ENCODE results near the gene ATG9B. TPM values are rescaled to one million over a fixed set of nuclear protein-coding genes. Genes with fewer than 3 reads are reported as not detected.

The ATG9B gene
- total and polyA plus RNA-seq, 2 of the 13 experiments (the other 11 are each of a cell fraction or from before 2014, with no cell fraction given): 0.24 TPM; not detected in 1

DNA sequence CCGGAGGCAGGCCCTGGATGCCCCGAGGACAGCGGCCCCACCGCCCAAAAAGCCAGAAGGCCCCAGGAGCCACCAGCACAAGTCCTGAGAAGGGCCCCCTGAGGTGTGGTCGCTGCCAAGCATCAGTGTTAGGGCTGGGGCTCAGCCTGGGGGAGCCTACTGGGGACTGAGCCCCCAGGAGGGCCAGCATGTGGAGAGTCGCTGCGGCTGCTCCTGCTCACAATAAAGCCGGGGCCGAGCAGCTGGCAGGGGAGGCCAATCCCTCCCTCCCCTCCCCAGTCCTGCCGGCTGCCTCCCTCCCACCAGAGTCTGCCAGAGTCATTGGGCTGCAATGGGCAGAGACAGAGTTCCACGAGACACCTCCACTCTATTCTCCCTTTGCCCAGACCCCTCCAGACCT, 21.0 kb upstream of the ATG9B start:
- ATAC-seq (no peak), FAIRE-seq (no peak), DNase-seq (ENCODE audit: low spot score) (no peak)
- in situ Hi-C loops (cut with HindIII; ENCODE audit: extremely low pct_ligation_motif_present, low pct_unique_long_range_greater_than_20kb): no loop called here
- Histone ChIP-seq H3K9me3 (ENCODE audit: low read length) (no peaks in the 10 kb centered on the region), H3K4me2 (ENCODE audit: low read depth, low read length) (no peak overlapping the region), H3K27me3 (ENCODE audit: control insufficient read depth in 1 of 2, insufficient read depth in 2 of 2, low read length in 2 of 2) (peaks cover 1 to 8% of the 10 kb centered on the region in 2 experiments; a peak in 3 of 5 replicates), H3K4me1 (ENCODE audit: insufficient read depth, low read length) (no peaks in the 10 kb centered on the region), H2AFZ (ENCODE audit: low read length) (no peak overlapping the region), H3K79me2 (ENCODE audit: insufficient read depth, low read length) (no peaks in the 10 kb centered on the region), H3K36me3 (replicated peaks in 1 of 2; ENCODE audit: control insufficient read depth in 1 of 2, insufficient read depth in 2 of 2, low read length in 2 of 2) (no peaks in the 10 kb centered on the region), H3K4me3 (replicated peaks in 1 of 3; ENCODE audit: insufficient read depth in 1 of 3, low read depth in 2 of 3, low read length in 3 of 3) (no peak overlapping the region), H4K20me1 (ENCODE audit: insufficient read depth, low read length) (no peaks in the 10 kb centered on the region), H3K27ac (ENCODE audit: extremely low read length, insufficient read depth, low read length) (no peak overlapping the region), H3K9ac (ENCODE audit: insufficient read depth, low read depth, low read length) (no peak overlapping the region)
- intact Hi-C loops (cut with micrococcal nuclease; ENCODE audit: unreplicated experiment): no loop called here
- TF ChIP-seq KAT2B (IDR thresholded peaks at IDR 0.05; ENCODE audit: borderline replicate concordance, low read depth, low read length) (no peak), TBP (CRISPR knock-in tag; IDR thresholded peaks at IDR 0.05) (no peak), ONECUT2 (CRISPR knock-in tag; IDR thresholded peaks at IDR 0.05) (no peak), ZNF577 (CRISPR knock-in tag; IDR thresholded peaks at IDR 0.05; ENCODE audit: borderline replicate concordance, low read depth) (no peak), CHCHD3 (CRISPR knock-in tag; IDR thresholded peaks at IDR 0.05) (no peak), ZNF282 (IDR thresholded peaks at IDR 0.05; ENCODE audit: partially characterized antibody) (no peak), CEBPG (CRISPR knock-in tag; IDR thresholded peaks at IDR 0.05) (no peak), ATF7-NPFF (CRISPR knock-in tag; IDR thresholded peaks at IDR 0.05; ENCODE audit: low read depth) (no peak), PHF5A (CRISPR knock-in tag; IDR thresholded peaks at IDR 0.05; ENCODE audit: low read depth, unreplicated experiment) (no peak), SRY (CRISPR knock-in tag; IDR thresholded peaks at IDR 0.05) (no peak), NFE2L1 (CRISPR knock-in tag; IDR thresholded peaks at IDR 0.05; ENCODE audit: borderline replicate concordance) (no peak)
- TF ChIP-seq, protein P1, sequence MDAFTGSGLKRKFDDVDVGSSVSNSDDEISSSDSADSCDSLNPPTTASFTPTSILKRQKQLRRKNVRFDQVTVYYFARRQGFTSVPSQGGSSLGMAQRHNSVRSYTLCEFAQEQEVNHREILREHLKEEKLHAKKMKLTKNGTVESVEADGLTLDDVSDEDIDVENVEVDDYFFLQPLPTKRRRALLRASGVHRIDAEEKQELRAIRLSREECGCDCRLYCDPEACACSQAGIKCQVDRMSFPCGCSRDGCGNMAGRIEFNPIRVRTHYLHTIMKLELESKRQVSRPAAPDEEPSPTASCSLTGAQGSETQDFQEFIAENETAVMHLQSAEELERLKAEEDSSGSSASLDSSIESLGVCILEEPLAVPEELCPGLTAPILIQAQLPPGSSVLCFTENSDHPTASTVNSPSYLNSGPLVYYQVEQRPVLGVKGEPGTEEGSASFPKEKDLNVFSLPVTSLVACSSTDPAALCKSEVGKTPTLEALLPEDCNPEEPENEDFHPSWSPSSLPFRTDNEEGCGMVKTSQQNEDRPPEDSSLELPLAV (CRISPR knock-in tag; conservative IDR thresholded peaks at IDR 0.05; ENCODE audit: low read depth): no peak
- TF ChIP-seq, protein P2, sequence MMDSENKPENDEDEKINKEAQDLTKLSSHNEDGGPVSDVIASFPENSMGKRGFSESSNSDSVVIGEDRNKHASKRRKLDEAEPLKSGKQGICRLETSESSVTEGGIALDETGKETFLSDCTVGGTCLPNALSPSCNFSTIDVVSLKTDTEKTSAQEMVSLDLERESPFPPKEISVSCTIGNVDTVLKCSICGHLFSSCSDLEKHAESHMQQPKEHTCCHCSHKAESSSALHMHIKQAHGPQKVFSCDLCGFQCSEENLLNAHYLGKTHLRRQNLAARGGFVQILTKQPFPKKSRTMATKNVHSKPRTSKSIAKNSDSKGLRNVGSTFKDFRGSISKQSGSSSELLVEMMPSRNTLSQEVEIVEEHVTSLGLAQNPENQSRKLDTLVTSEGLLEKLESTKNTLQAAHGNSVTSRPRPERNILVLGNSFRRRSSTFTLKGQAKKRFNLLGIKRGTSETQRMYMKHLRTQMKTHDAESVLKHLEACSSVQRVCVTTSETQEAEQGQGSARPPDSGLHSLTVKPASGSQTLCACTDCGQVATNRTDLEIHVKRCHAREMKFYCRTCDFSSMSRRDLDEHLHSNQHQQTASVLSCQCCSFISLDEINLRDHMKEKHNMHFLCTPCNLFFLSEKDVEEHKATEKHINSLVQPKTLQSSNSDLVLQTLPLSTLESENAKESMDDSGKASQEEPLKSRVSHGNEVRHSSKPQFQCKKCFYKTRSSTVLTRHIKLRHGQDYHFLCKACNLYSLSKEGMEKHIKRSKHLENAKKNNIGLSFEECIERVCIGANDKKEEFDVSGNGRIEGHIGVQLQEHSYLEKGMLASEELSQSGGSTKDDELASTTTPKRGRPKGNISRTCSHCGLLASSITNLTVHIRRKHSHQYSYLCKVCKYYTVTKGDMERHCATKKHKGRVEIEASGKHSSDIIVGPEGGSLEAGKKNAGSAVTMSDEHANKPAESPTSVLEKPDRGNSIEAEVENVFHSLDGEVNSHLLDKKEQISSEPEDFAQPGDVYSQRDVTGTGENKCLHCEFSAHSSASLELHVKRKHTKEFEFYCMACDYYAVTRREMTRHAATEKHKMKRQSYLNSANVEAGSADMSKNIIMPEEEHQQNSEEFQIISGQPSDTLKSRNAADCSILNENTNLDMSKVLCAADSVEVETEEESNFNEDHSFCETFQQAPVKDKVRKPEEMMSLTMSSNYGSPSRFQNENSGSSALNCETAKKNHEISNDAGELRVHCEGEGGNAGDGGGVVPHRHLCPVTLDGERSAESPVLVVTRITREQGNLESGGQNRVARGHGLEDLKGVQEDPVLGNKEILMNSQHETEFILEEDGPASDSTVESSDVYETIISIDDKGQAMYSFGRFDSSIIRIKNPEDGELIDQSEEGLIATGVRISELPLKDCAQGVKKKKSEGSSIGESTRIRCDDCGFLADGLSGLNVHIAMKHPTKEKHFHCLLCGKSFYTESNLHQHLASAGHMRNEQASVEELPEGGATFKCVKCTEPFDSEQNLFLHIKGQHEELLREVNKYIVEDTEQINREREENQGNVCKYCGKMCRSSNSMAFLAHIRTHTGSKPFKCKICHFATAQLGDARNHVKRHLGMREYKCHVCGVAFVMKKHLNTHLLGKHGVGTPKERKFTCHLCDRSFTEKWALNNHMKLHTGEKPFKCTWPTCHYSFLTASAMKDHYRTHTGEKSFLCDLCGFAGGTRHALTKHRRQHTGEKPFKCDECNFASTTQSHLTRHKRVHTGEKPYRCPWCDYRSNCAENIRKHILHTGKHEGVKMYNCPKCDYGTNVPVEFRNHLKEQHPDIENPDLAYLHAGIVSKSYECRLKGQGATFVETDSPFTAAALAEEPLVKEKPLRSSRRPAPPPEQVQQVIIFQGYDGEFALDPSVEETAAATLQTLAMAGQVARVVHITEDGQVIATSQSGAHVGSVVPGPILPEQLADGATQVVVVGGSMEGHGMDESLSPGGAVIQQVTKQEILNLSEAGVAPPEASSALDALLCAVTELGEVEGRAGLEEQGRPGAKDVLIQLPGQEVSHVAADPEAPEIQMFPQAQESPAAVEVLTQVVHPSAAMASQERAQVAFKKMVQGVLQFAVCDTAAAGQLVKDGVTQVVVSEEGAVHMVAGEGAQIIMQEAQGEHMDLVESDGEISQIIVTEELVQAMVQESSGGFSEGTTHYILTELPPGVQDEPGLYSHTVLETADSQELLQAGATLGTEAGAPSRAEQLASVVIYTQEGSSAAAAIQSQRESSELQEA (CRISPR knock-in tag; IDR thresholded peaks at IDR 0.05; ENCODE audit: not compliant biosample characterization): no peak
- TF ChIP-seq, protein P3, sequence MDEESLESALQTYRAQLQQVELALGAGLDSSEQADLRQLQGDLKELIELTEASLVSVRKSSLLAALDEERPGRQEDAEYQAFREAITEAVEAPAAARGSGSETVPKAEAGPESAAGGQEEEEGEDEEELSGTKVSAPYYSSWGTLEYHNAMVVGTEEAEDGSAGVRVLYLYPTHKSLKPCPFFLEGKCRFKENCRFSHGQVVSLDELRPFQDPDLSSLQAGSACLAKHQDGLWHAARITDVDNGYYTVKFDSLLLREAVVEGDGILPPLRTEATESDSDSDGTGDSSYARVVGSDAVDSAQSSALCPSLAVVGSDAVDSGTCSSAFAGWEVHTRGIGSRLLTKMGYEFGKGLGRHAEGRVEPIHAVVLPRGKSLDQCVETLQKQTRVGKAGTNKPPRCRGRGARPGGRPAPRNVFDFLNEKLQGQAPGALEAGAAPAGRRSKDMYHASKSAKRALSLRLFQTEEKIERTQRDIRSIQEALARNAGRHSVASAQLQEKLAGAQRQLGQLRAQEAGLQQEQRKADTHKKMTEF (CRISPR knock-in tag; IDR thresholded peaks at IDR 0.05): no peak
- ChIA-PET POLR2A (no interaction called here), CTCF (ENCODE audit: low intra/inter-chr PET ratio, low total read pairs) (no interaction called here)
- 100% methylated on average over 1 of the region's 11 CpGs for WGBS (ENCODE audit: low lambda C conversion rate)
- BruUV-seq (replicated peaks): no TSS peak
